GM12801 (cell line): ENCODE measurements around the gene CPT1C.

Source experiments
- CTCF ChIP-seq: IDR thresholded peaks from one replicate; pipeline ENCODE4 v1.5.1; 2011; ENCODE audit warnings: control low read depth; ENCODE audit not compliant: insufficient read length; ENCODE audit errors: extremely low read depth

Gene CPT1C

GRCh38 chr19:49704888-49705642 lies 14.1 kb downstream of the CPT1C start:
- no peak for TF ChIP-seq CTCF

GRCh38 chr19:49705919-49706318 lies 15.0 kb downstream of the CPT1C start:
- no peak for TF ChIP-seq CTCF

- TF ChIP-seq CTCF, result no peak
Measured at GRCh38 chr19:49710372-49710951, 19.5 kb downstream of the CPT1C start.

- TF ChIP-seq CTCF, result no peak
Measured at GRCh38 chr19:49712397-49712859, 21.5 kb downstream of the CPT1C start.

- no peak for TF ChIP-seq CTCF
Measured at GRCh38 chr19:49713236-49713845, 22.4 kb downstream of the CPT1C start.

GRCh38 chr19:49716154-49716553 lies 25.2 kb downstream of the CPT1C start:
- TF ChIP-seq CTCF, result no peak

GRCh38 chr19:49718511-49718910 lies 27.6 kb downstream of the CPT1C start:
- no peak for TF ChIP-seq CTCF
